H9 (cell line): ENCODE results near the gene SRGAP3. TPM values are rescaled to one million over a fixed set of nuclear protein-coding genes. Genes with fewer than 3 reads are reported as not detected.

Source experiments
- DNase-seq: peaks from one replicate; pipeline ENCODE4 v3.0.0-alpha.2; 2017
- H2AFZ ChIP-seq: one replicate; pipeline ENCODE4 v1.6.1; 2013; ENCODE audit warnings: mild to moderate bottlenecking, low read length, control low read depth, moderate library complexity
- H2AK5ac ChIP-seq: 2 replicates; pipeline ENCODE4 v1.6.1; 2013; ENCODE audit warnings: low read length, control low read depth, mixed read lengths; ENCODE audit not compliant: insufficient read length
- H2BK120ac ChIP-seq: one replicate; pipeline ENCODE4 v1.6.1; 2013; ENCODE audit warnings: low read depth, mild to moderate bottlenecking, low read length, control low read depth, inconsistent platforms; ENCODE audit not compliant: poor library complexity, severe bottlenecking
- H2BK12ac ChIP-seq: 2 replicates; pipeline ENCODE4 v1.6.1; 2013; ENCODE audit warnings: low read length, control low read depth, mixed read lengths, low read depth; ENCODE audit not compliant: insufficient read length
- H2BK15ac ChIP-seq: 2 replicates; pipeline ENCODE4 v1.6.1; 2013; ENCODE audit warnings: low read depth, low read length, control low read depth
- H2BK20ac ChIP-seq: one replicate; pipeline ENCODE4 v1.6.1; 2013; ENCODE audit warnings: low read depth, mild to moderate bottlenecking, low read length, control low read depth, inconsistent platforms; ENCODE audit not compliant: poor library complexity, severe bottlenecking
- H2BK5ac ChIP-seq: 2 replicates; pipeline ENCODE4 v1.6.1; 2013; ENCODE audit warnings: low read length, control low read depth, mixed read lengths; ENCODE audit not compliant: insufficient read length
- H3K14ac ChIP-seq: 2 replicates; pipeline ENCODE4 v1.6.1; 2013; ENCODE audit warnings: low read length, control low read depth; ENCODE audit not compliant: insufficient read depth
- H3K18ac ChIP-seq: 2 replicates; pipeline ENCODE4 v1.6.1; 2013; ENCODE audit warnings: low read depth, mild to moderate bottlenecking, mixed read lengths, low read length, control low read depth; ENCODE audit not compliant: insufficient read length
- H3K23ac ChIP-seq: 2 replicates; pipeline ENCODE4 v1.6.1; 2013; ENCODE audit warnings: low read length, control low read depth, mixed read lengths, low read depth; ENCODE audit not compliant: insufficient read length
- H3K23me2 ChIP-seq: 2 replicates; pipeline ENCODE4 v1.6.1; 2013; ENCODE audit warnings: low read depth, mild to moderate bottlenecking, mixed read lengths, low read length, control low read depth; ENCODE audit not compliant: insufficient read length, poor library complexity, severe bottlenecking
- H3K27ac ChIP-seq: 2 replicates; pipeline ENCODE4 v1.5.1; 2013; ENCODE audit warnings: low read length, control low read depth, mixed read lengths, low read depth; ENCODE audit not compliant: insufficient read length
- H3K27me3 ChIP-seq: 2 replicates; pipeline ENCODE4 v1.6.1; 2013; ENCODE audit warnings: low read length, control low read depth, inconsistent platforms; ENCODE audit not compliant: insufficient read depth
- H3K4ac ChIP-seq: 2 replicates; pipeline ENCODE4 v1.6.1; 2013; ENCODE audit warnings: low read depth, mild to moderate bottlenecking, control low read depth, inconsistent platforms, low read length, moderate library complexity
- H3K4me1 ChIP-seq: 2 replicates; pipeline ENCODE4 v1.6.1; 2013; ENCODE audit warnings: low read length, control low read depth, inconsistent platforms; ENCODE audit not compliant: insufficient read depth
- H3K4me2 ChIP-seq: 2 replicates; pipeline ENCODE4 v1.6.1; 2013; ENCODE audit warnings: low read length, control low read depth, mixed read lengths; ENCODE audit not compliant: insufficient read length, insufficient read depth
- H3K56ac ChIP-seq: 2 replicates; pipeline ENCODE4 v1.6.1; 2013; ENCODE audit warnings: low read depth, mild to moderate bottlenecking, mixed read lengths, low read length, control low read depth; ENCODE audit not compliant: insufficient read length
- H3K79me1 ChIP-seq: 2 replicates; pipeline ENCODE4 v1.6.1; 2013; ENCODE audit warnings: low read depth, mild to moderate bottlenecking, moderate library complexity, low read length, control low read depth, inconsistent platforms; ENCODE audit not compliant: insufficient read depth, poor library complexity, severe bottlenecking
- H3K79me2 ChIP-seq: 2 replicates; pipeline ENCODE4 v1.6.1; 2013; ENCODE audit warnings: low read length, control low read depth, inconsistent platforms; ENCODE audit not compliant: insufficient read depth
- H3K9ac ChIP-seq: 2 replicates; pipeline ENCODE4 v1.6.1; 2013; ENCODE audit warnings: low read length, control low read depth, mixed read lengths; ENCODE audit not compliant: insufficient read length; ENCODE audit errors: extremely low read depth
- H3K9me3 ChIP-seq: one replicate; pipeline ENCODE4 v1.6.1; 2013; ENCODE audit warnings: low read depth, low read length, inconsistent platforms; ENCODE audit not compliant: control insufficient read depth
- H3T11ph ChIP-seq: one replicate; pipeline ENCODE4 v1.6.1; 2013; ENCODE audit warnings: mild to moderate bottlenecking, low read length, control low read depth, inconsistent platforms
- H4K20me1 ChIP-seq: one replicate; pipeline ENCODE4 v1.6.1; 2013; ENCODE audit not compliant: control insufficient read depth, insufficient read length, insufficient read depth
- H4K5ac ChIP-seq: 2 replicates; pipeline ENCODE4 v1.6.1; 2013; ENCODE audit warnings: low read depth, mild to moderate bottlenecking, mixed read lengths, low read length, control low read depth; ENCODE audit not compliant: insufficient read length
- H4K8ac ChIP-seq: replicated peaks from 2 replicates; pipeline ENCODE4 v1.6.1; 2013; ENCODE audit warnings: low read length, control low read depth, mixed read lengths, low read depth; ENCODE audit not compliant: insufficient read length
- H4K91ac ChIP-seq: 2 replicates; pipeline ENCODE4 v1.6.1; 2013; ENCODE audit warnings: low read depth, mild to moderate bottlenecking, moderate library complexity, mixed read lengths, low read length, control low read depth; ENCODE audit not compliant: insufficient read length
- H3K27ac Mint-ChIP-seq, 3 experiments: 2 replicates in 2 of 3; 3 replicates in 1 of 3; pipeline ENCODE4 v1.8.0; 2020 to 2021; ENCODE audit warnings: mixed read lengths in 3 of 3, mild to moderate bottlenecking in 1 of 3, moderate library complexity in 1 of 3
- H3K27me3 Mint-ChIP-seq: 2 replicates; pipeline ENCODE4 v1.8.0; 2021; ENCODE audit warnings: low read depth, mild to moderate bottlenecking, moderate library complexity, mixed read lengths
- H3K36me3 Mint-ChIP-seq, 3 experiments: 2 replicates in 2 of 3; 3 replicates in 1 of 3; pipeline ENCODE4 v1.8.0; 2020 to 2021; ENCODE audit warnings: low read depth in 3 of 3, mixed read lengths in 3 of 3; ENCODE audit not compliant: insufficient read depth in 1 of 3
- H3K4me1 Mint-ChIP-seq, 2 experiments: 2 replicates each; pipeline ENCODE4 v1.8.0; 2020; ENCODE audit warnings: mixed read lengths in 2 of 2
- H3K4me3 Mint-ChIP-seq, 2 experiments: 2 replicates in 1 of 2; 3 replicates in 1 of 2; pipeline ENCODE4 v1.8.0; 2020 to 2021; ENCODE audit warnings: mild to moderate bottlenecking in 2 of 2, mixed read lengths in 2 of 2, moderate library complexity in 1 of 2
- H3K9me3 Mint-ChIP-seq, 2 experiments: 2 replicates in 1 of 2; 3 replicates in 1 of 2; pipeline ENCODE4 v1.8.0; 2020; ENCODE audit warnings: mild to moderate bottlenecking in 2 of 2, mixed read lengths in 2 of 2, moderate library complexity in 1 of 2
- CTCF ChIP-seq: fragments of 200-600 bp; sonication (generic); conservative IDR thresholded peaks from 3 replicates; pipeline ENCODE4 v1.8.0; 2021; ENCODE audit warnings: antibody characterized with exemption, mild to moderate bottlenecking
- WGBS: extraction: QIAGEN DNeasy Blood & Tissue Kit; methylation state at CpG from one replicate; pipeline ENCODE4 v1.1.7; 2013; ENCODE audit warnings: missing lambda C conversion rate, low lambda C conversion rate, mixed read lengths; ENCODE audit not compliant: insufficient read length; ENCODE audit errors: extremely low coverage; 5-methylcytosine and 5-hydroxymethylcytosine counted together
- total RNA-seq: library from RNA; stranded (reverse); gene quantifications from 2 replicates; pipeline ENCODE4 v1.2.1, GENCODE V29; 2021

SRGAP3 gene
- total RNA-seq, 1 experiment from 2014 or later = 3.4 TPM

- H3K18ac ChIP-seq = no peak overlapping the region
- H3K27ac ChIP-seq = no peak overlapping the region
- no peaks in the 10 kb centered on the region for H3K27me3 ChIP-seq
- H3K23ac ChIP-seq = no peak overlapping the region
- H3K23me2 ChIP-seq = no peaks in the 10 kb centered on the region
- TF ChIP-seq CTCF = no peak
- no peaks in the 10 kb centered on the region for H3K4me1 ChIP-seq
- no peak overlapping the region for H2BK20ac ChIP-seq
- no peak overlapping the region for H4K8ac ChIP-seq
- H2BK120ac ChIP-seq = no peak overlapping the region
- H3K79me1 ChIP-seq = no peaks in the 10 kb centered on the region
- no peaks in the 10 kb centered on the region for H3K9me3 ChIP-seq
- Mint-ChIP-seq H3K4me1 (peaks cover 11 to 14% of the 10 kb centered on the region in 2 experiments), H3K36me3 (no peaks in the 10 kb centered on the region), H3K27ac (no peak overlapping the region), H3K9me3 (no peaks in the 10 kb centered on the region), H3K27me3 (peaks cover 2% of the 10 kb centered on the region; the same call in 1 of the 2 replicates), H3K4me3 (no peak overlapping the region)
- H4K91ac ChIP-seq = no peak overlapping the region
- no CpG with 5 or more reads among the region's 8 CpGs for whole genome bisulfite sequencing
- no peaks in the 10 kb centered on the region for H3K79me2 ChIP-seq
- H2AK5ac ChIP-seq = no peak overlapping the region
- no peak overlapping the region for H3K56ac ChIP-seq
- no peak overlapping the region for H3K14ac ChIP-seq
- no peak overlapping the region for H2BK5ac ChIP-seq
- no peak overlapping the region for H4K5ac ChIP-seq
- no peaks in the 10 kb centered on the region for H4K20me1 ChIP-seq
- DNase-seq = no peak
- no peak overlapping the region for H2BK15ac ChIP-seq
- no peak overlapping the region for H3K9ac ChIP-seq
- H2BK12ac ChIP-seq = no peak overlapping the region
- no peak overlapping the region for H3K4ac ChIP-seq
- H3K4me2 ChIP-seq = no peak overlapping the region
- no peak overlapping the region for H2AFZ ChIP-seq
- no peak overlapping the region for H3T11ph ChIP-seq
Measured at GRCh38 chr3:8988791-8989558, 260.5 kb downstream of the SRGAP3 start.
